IMR-90 (cell line): ENCODE data around the gene ADGRB3. TPM values are rescaled to one million over a fixed set of nuclear protein-coding genes. Genes with fewer than 3 reads are reported as not detected.

Source experiments
- ATAC-seq: fragments of 200-7000 bp; cut with Tn5 transposase; 2 replicates; pipeline ENCODE4 v1.9.1; 2020; ENCODE audit warnings: low read depth, mild to moderate bottlenecking, moderate library complexity
- BruUV-seq: library from RNA; stranded (reverse); fragments of 400-500 nt; replicated peaks from 2 replicates; lab custom pipeline; 2021; lab: Mats Ljungman, UMichigan
- CTCF ChIA-PET: fragments of 300-600 bp; formaldehyde crosslinking; extraction: SDS; loops from one replicate; lab custom pipeline; 2021; ENCODE audit warnings: antibody characterized with exemption; lab: Yijun Ruan, JAX
- POLR2A ChIA-PET: fragments of 300-600 bp; sonication (Branson Sonifier 250); formaldehyde crosslinking; loops from one replicate; lab custom pipeline; 2022; ENCODE audit warnings: antibody characterized with exemption; ENCODE audit not compliant: unreplicated experiment; lab: Charles Lee
- DNase-seq: peaks from one replicate; pipeline ENCODE4 v3.0.0; 2013
- H2AFZ ChIP-seq: replicated peaks from 2 replicates; pipeline ENCODE3; 2013; ENCODE audit warnings: low read length, mild to moderate bottlenecking; ENCODE audit not compliant: poor library complexity
- H2AK5ac ChIP-seq: 2 replicates; pipeline ENCODE4 v1.6.1; 2013; ENCODE audit warnings: low read depth, low read length, inconsistent platforms
- H2AK9ac ChIP-seq: replicated peaks from 2 replicates; pipeline ENCODE3; 2013; ENCODE audit warnings: mild to moderate bottlenecking, low read depth, low read length, moderate library complexity; ENCODE audit not compliant: poor library complexity
- H2BK120ac ChIP-seq: 2 replicates; pipeline ENCODE4 v1.6.1; 2013; ENCODE audit warnings: low read depth, low read length, inconsistent platforms
- H2BK15ac ChIP-seq: 3 replicates; pipeline ENCODE4 v1.6.1; 2013; ENCODE audit warnings: low read depth, low read length, inconsistent platforms
- H2BK20ac ChIP-seq: 2 replicates; pipeline ENCODE4 v1.6.1; 2013; ENCODE audit warnings: low read depth, mild to moderate bottlenecking, inconsistent platforms, low read length, moderate library complexity
- H2BK5ac ChIP-seq: 2 replicates; pipeline ENCODE4 v1.6.1; 2013; ENCODE audit warnings: mild to moderate bottlenecking, low read depth, low read length, inconsistent platforms; ENCODE audit not compliant: poor library complexity, severe bottlenecking
- H3K14ac ChIP-seq: replicated peaks from 2 replicates; pipeline ENCODE4 v1.6.1; 2013; ENCODE audit warnings: low read depth, low read length, inconsistent platforms
- H3K18ac ChIP-seq: 2 replicates; pipeline ENCODE4 v1.6.1; 2013; ENCODE audit warnings: low read depth, low read length, control low read depth
- H3K23ac ChIP-seq: 2 replicates; pipeline ENCODE4 v1.6.1; 2013; ENCODE audit warnings: low read depth, low read length, inconsistent platforms
- H3K27ac ChIP-seq: 2 replicates; pipeline ENCODE4 v1.5.1; 2013; ENCODE audit warnings: mild to moderate bottlenecking, control low read depth, low read length; ENCODE audit not compliant: insufficient read depth
- H3K27me3 ChIP-seq: 2 replicates; pipeline ENCODE4 v1.6.1; 2013; ENCODE audit warnings: low read length; ENCODE audit not compliant: control insufficient read depth, insufficient read depth
- H3K36me3 ChIP-seq: 2 replicates; pipeline ENCODE4 v1.6.1; 2013; ENCODE audit warnings: low read length, mixed read lengths; ENCODE audit not compliant: control insufficient read depth, insufficient read depth
- H3K4ac ChIP-seq: 2 replicates; pipeline ENCODE4 v1.6.1; 2013; ENCODE audit warnings: low read depth, low read length, inconsistent platforms
- H3K4me1 ChIP-seq: 2 replicates; pipeline ENCODE4 v1.6.1; 2013; ENCODE audit warnings: low read length, mixed read lengths; ENCODE audit not compliant: control insufficient read depth, insufficient read depth
- H3K4me2 ChIP-seq: 2 replicates; pipeline ENCODE4 v1.6.1; 2013; ENCODE audit warnings: low read depth, mild to moderate bottlenecking, control low read depth, low read length, moderate library complexity
- H3K4me3 ChIP-seq: 2 replicates; pipeline ENCODE4 v1.5.1; 2013; ENCODE audit warnings: low read depth, mild to moderate bottlenecking, control low read depth, low read length, moderate library complexity; ENCODE audit not compliant: insufficient read depth
- H3K56ac ChIP-seq: 2 replicates; pipeline ENCODE4 v1.6.1; 2013; ENCODE audit warnings: low read length, inconsistent platforms; ENCODE audit not compliant: insufficient read depth; ENCODE audit errors: extremely low read depth
- H3K79me1 ChIP-seq, 2 experiments: 2 replicates each; pipeline ENCODE4 v1.6.1; 2013; ENCODE audit warnings: low read length in 2 of 2, inconsistent platforms in 1 of 2, low read depth in 1 of 2
- H3K9ac ChIP-seq: 2 replicates; pipeline ENCODE4 v1.6.1; 2013; ENCODE audit warnings: low read depth, low read length, control low read depth
- H3K9me1 ChIP-seq: 2 replicates; pipeline ENCODE4 v1.6.1; 2013; ENCODE audit warnings: low read length, inconsistent platforms; ENCODE audit not compliant: insufficient read depth
- H3K9me3 ChIP-seq: 2 replicates; pipeline ENCODE4 v1.6.1; 2013; ENCODE audit warnings: low read length; ENCODE audit not compliant: control insufficient read depth, insufficient read depth
- H4K20me1 ChIP-seq: 2 replicates; pipeline ENCODE4 v1.6.1; 2013; ENCODE audit warnings: low read length, inconsistent platforms; ENCODE audit not compliant: insufficient read depth
- H4K5ac ChIP-seq: 2 replicates; pipeline ENCODE4 v1.6.1; 2013; ENCODE audit warnings: mild to moderate bottlenecking, low read depth, low read length, control low read depth
- H4K8ac ChIP-seq, 2 experiments: 2 replicates each; pipeline ENCODE4 v1.6.1; 2013; ENCODE audit warnings: low read depth in 2 of 2, low read length in 2 of 2, control low read depth in 1 of 2, inconsistent platforms in 1 of 2
- H4K91ac ChIP-seq: 2 replicates; pipeline ENCODE4 v1.6.1; 2013; ENCODE audit warnings: low read depth, low read length, inconsistent platforms; ENCODE audit not compliant: insufficient read depth
- CEBPB ChIP-seq: IDR thresholded peaks from 2 replicates; pipeline ENCODE4 v1.6.1; 2012; ENCODE audit warnings: low read depth, low read length, improper control_type of control experiment
- CHD1 ChIP-seq: IDR thresholded peaks from 2 replicates; pipeline ENCODE4 v1.6.1; 2012; ENCODE audit warnings: low read depth, low read length, improper control_type of control experiment
- FOS ChIP-seq: fragments of 150-350 bp; IDR thresholded peaks from 2 replicates; pipeline ENCODE4 v1.6.1; 2016; ENCODE audit warnings: low read depth, low read length
- MAFK ChIP-seq: IDR thresholded peaks from 2 replicates; pipeline ENCODE4 v1.6.1; 2012; ENCODE audit warnings: low read depth, low read length, improper control_type of control experiment
- MXI1 ChIP-seq: IDR thresholded peaks from 2 replicates; pipeline ENCODE4 v1.6.1; 2012; ENCODE audit warnings: low read depth, mild to moderate bottlenecking, low read length, moderate library complexity, borderline replicate concordance
- RFX5 ChIP-seq: IDR thresholded peaks from 2 replicates; pipeline ENCODE4 v1.8.0; 2012; ENCODE audit warnings: low read depth, mild to moderate bottlenecking, low read length, moderate library complexity
- WGBS, 2 experiments: methylation state at CpG; one replicate each; pipeline versions ENCODE4 v1.1.5 to v1.1.7; 2013; ENCODE audit warnings: missing lambda C conversion rate in 2 of 2; ENCODE audit not compliant: insufficient read length in 1 of 2; ENCODE audit errors: extremely low coverage in 2 of 2; 5-methylcytosine and 5-hydroxymethylcytosine counted together
- dilution Hi-C: fragments of 300-500 bp; cut with HindIII; formaldehyde crosslinking; loops from one replicate; pipeline ENCODE4 v1.14.3; 2018; ENCODE audit warnings: low sequenced_read_pairs; ENCODE audit not compliant: unreplicated experiment
- in situ Hi-C: fragments of 300-500 bp; cut with MboI; formaldehyde crosslinking; loops from 3 replicates; pipeline ENCODE4 v1.14.3; 2019; ENCODE audit warnings: low sequenced_read_pairs, inconsistent platforms, mixed read lengths
- intact Hi-C: fragments of 100-400 bp; cut with micrococcal nuclease; formaldehyde crosslinking; loops from 2 replicates; pipeline ENCODE4 v1.10.0; 2022
- polyA plus RNA-seq, 3 experiments: library from polyadenylated mRNA; depleted of rRNA; stranded (reverse); fragments of >200 nt; gene quantifications; 2 replicates each; pipeline ENCODE4 v1.2.3, GENCODE V29; 2012; ENCODE audit warnings: low replicate concordance in 1 of 3
- total RNA-seq: library from RNA; depleted of rRNA; stranded (reverse); fragments of >200 nt; gene quantifications from 2 replicates; pipeline ENCODE4 v1.2.3, GENCODE V29; 2012

The ADGRB3 gene
- total and polyA plus RNA-seq, 2 of the 4 experiments (the other 2 are of a cell fraction), result not detected

- Histone ChIP-seq H2BK20ac (no peak overlapping the region), H3K14ac (no peak overlapping the region), H4K5ac (no peak overlapping the region), H4K20me1 (no peaks in the 10 kb centered on the region), H2BK15ac (no peak overlapping the region), H2BK5ac (no peak overlapping the region), H3K4me1 (no peaks in the 10 kb centered on the region), H3K36me3 (no peaks in the 10 kb centered on the region), H2AK5ac (no peak overlapping the region), H3K4me3 (peak overlapping the region; percentile 72), H4K91ac (no peak overlapping the region), H2AK9ac (no peak overlapping the region), H3K27ac (no peak overlapping the region), H2BK120ac (no peak overlapping the region), H4K8ac (no peak overlapping the region), H3K23ac (no peak overlapping the region), H3K9me1 (no peaks in the 10 kb centered on the region), H3K79me1 (no peaks in the 10 kb centered on the region), H2AFZ (peak overlapping the region; percentile 74), H3K4ac (no peak overlapping the region), H3K9ac (no peak overlapping the region), H3K27me3 (peaks cover 5% of the 10 kb centered on the region), H3K56ac (no peak overlapping the region), H3K4me2 (peak overlapping the region; percentile 62), H3K18ac (no peak overlapping the region), H3K9me3 (no peaks in the 10 kb centered on the region)
- in situ Hi-C loops (loop anchor here (25.0 kb wide), 1 partner anchor 326 kb away; no protein-coding TSS in a partner anchor), intact Hi-C loops (loop anchor here (5.0 to 10.0 kb wide), 2 partner anchors 331 to 1099 kb away; no protein-coding TSS in a partner anchor), dilution Hi-C loops (no loop called here)
- POLR2A ChIA-PET, result interaction anchor here (0.6 kb wide), 1 partner anchor 1231 kb away, joined by 13 read pairs; no protein-coding TSS in a partner anchor
- DNase-seq (no peak), ATAC-seq (no peak)
- CTCF ChIA-PET, result no interaction called here
- TF ChIP-seq MAFK, result no peak
- no peak for TF ChIP-seq FOS
- no peak for TF ChIP-seq CHD1
- TF ChIP-seq MXI1, result no peak
- no peak for TF ChIP-seq CEBPB
- TF ChIP-seq RFX5, result peak; percentile 70
- WGBS, 2 experiments, result 0% methylated on average over 2 of the region's 24 CpGs; no CpG with 5 or more reads in 1 of the 2 experiments
- no TSS peak for BruUV-seq
Observed at GRCh38 chr6:68635706-68636513, 828 bp downstream of the ADGRB3 start.
